K562 (cell line): ENCODE data around the gene ADGRL3. TPM values are rescaled to one million over a fixed set of nuclear protein-coding genes. Genes with fewer than 3 reads are reported as not detected.

Experiments
- ATAC-seq: fragments of 200-7000 bp; cut with Tn5 transposase; 3 replicates; pipeline ENCODE4 v1.9.1; 2020; ENCODE audit warnings: moderate library complexity
- BruUV-seq: library from RNA; stranded (reverse); fragments of 400-500 nt; replicated peaks from 2 replicates; lab custom pipeline; 2021; lab: Mats Ljungman, UMichigan
- CTCF ChIA-PET: fragments of 300-600 bp; formaldehyde crosslinking; extraction: SDS; loops from one replicate; lab custom pipeline; 2021; ENCODE audit warnings: low intra/inter-chr PET ratio; lab: Yijun Ruan, JAX
- POLR2A ChIA-PET: fragments of 300-600, 350-650 bp; sonication (Branson Sonifier 250); formaldehyde crosslinking; extraction: SDS; loops from one replicate; lab custom pipeline; 2021; ENCODE audit warnings: antibody characterized with exemption, inconsistent platforms; lab: Yijun Ruan, JAX
- DNase-seq, 4 experiments: peaks; one replicate each; pipeline versions ENCODE4 v3.0.0 to v3.0.0-alpha.2; 2011 to 2018; ENCODE audit warnings: low spot score in 3 of 4, mixed read lengths in 3 of 4; ENCODE audit errors: extremely low read depth in 1 of 4
- FAIRE-seq: peaks from 2 replicates; lab custom pipeline; 2011; peaks lifted over from hg19 to GRCh38; lab: Jason Lieb, UNC
- H2AFZ ChIP-seq: 2 replicates; pipeline ENCODE4 v1.6.0; 2011; ENCODE audit warnings: low read depth, low read length, control low read depth, inconsistent platforms
- H3K27ac ChIP-seq: fragments of 200-600 bp; 3 replicates; pipeline ENCODE4 v1.8.0; 2011; ENCODE audit warnings: low read depth, mild to moderate bottlenecking, control low read depth, inconsistent platforms, low read length, moderate library complexity, mixed read lengths; ENCODE audit errors: extremely low read depth
- H3K27me3 ChIP-seq, 2 experiments: fragments of 300-600 bp in 1 of 2; 2 replicates in 1 of 2; 3 replicates in 1 of 2; pipeline versions ENCODE4 v1.6.0 to v1.8.0; 2011; ENCODE audit warnings: inconsistent platforms in 2 of 2, low read length in 2 of 2, mild to moderate bottlenecking in 1 of 2, mixed read lengths in 1 of 2, moderate library complexity in 1 of 2; ENCODE audit not compliant: control insufficient read depth in 2 of 2, insufficient read depth in 2 of 2
- H3K36me3 ChIP-seq: fragments of 300-600 bp; 3 replicates; pipeline ENCODE4 v1.8.0; 2011; ENCODE audit warnings: mild to moderate bottlenecking, low read length, inconsistent platforms; ENCODE audit not compliant: control insufficient read depth, insufficient read depth
- H3K4me1 ChIP-seq, 2 experiments: fragments of 200-600 bp in 1 of 2; replicated peaks in 1 of 2; 2 replicates in 1 of 2; 3 replicates in 1 of 2; pipeline versions ENCODE4 v1.5.1 to v1.8.0; 2011; ENCODE audit warnings: inconsistent platforms in 2 of 2, low read length in 2 of 2, mild to moderate bottlenecking in 1 of 2, mixed read lengths in 1 of 2, moderate library complexity in 1 of 2; ENCODE audit not compliant: control insufficient read depth in 2 of 2, insufficient read depth in 2 of 2
- H3K4me2 ChIP-seq: 2 replicates; pipeline ENCODE4 v1.6.1; 2011; ENCODE audit warnings: low read length, control low read depth, inconsistent platforms, mixed read lengths; ENCODE audit not compliant: insufficient read depth
- H3K4me3 ChIP-seq: fragments of 200-600 bp; sonication (generic), shearing (Covaris generic); 2 replicates; pipeline ENCODE4 v1.5.1; 2016; ENCODE audit warnings: control low read depth, inconsistent platforms
- H3K79me2 ChIP-seq: fragments of 200-600 bp; 3 replicates; pipeline ENCODE4 v1.8.0; 2011; ENCODE audit warnings: low read length, inconsistent platforms; ENCODE audit not compliant: control insufficient read depth, insufficient read depth
- H3K9ac ChIP-seq, 2 experiments: 2 replicates each; pipeline versions ENCODE4 v1.6.0 to v1.6.1; 2011; ENCODE audit warnings: low read depth in 2 of 2, low read length in 2 of 2, control low read depth in 1 of 2, inconsistent platforms in 1 of 2, mild to moderate bottlenecking in 1 of 2, mixed read lengths in 1 of 2; ENCODE audit not compliant: insufficient read depth in 1 of 2
- H3K9me1 ChIP-seq: one replicate; pipeline ENCODE4 v1.6.0; 2011; ENCODE audit warnings: inconsistent platforms, mild to moderate bottlenecking, low read length, moderate library complexity; ENCODE audit not compliant: control insufficient read depth, insufficient read depth
- H3K9me3 ChIP-seq: replicated peaks from 2 replicates; pipeline ENCODE4 v1.5.1; 2011; ENCODE audit warnings: low read depth, low read length, inconsistent platforms; ENCODE audit not compliant: control insufficient read depth, insufficient read depth
- H4K20me1 ChIP-seq: replicated peaks from 2 replicates; pipeline ENCODE4 v1.6.1; 2011; ENCODE audit warnings: low read length, inconsistent platforms, mixed read lengths; ENCODE audit not compliant: control insufficient read depth, insufficient read depth
- GABPB1 ChIP-seq: sonication (generic); formaldehyde crosslinking; IDR thresholded peaks from 2 replicates; pipeline ENCODE4 v1.8.0; 2022; ENCODE audit warnings: mild to moderate bottlenecking, missing genetic modification reagents
- IRF1 ChIP-seq: sonication (generic); formaldehyde crosslinking; IDR thresholded peaks from 2 replicates; pipeline ENCODE4 v1.8.0; 2022; ENCODE audit warnings: missing genetic modification reagents, mild to moderate bottlenecking, borderline replicate concordance
- MAX ChIP-seq: sonication (generic); formaldehyde crosslinking; IDR thresholded peaks from 2 replicates; pipeline ENCODE4 v1.9.0; 2022; ENCODE audit warnings: mild to moderate bottlenecking, missing genetic modification reagents
- PHTF2 ChIP-seq: fragments of 250-450 bp; sonication (Bioruptor Pico); IDR thresholded peaks from 2 replicates; pipeline ENCODE4 v1.5.0; 2021; ENCODE audit warnings: mild to moderate bottlenecking
- SIN3A ChIP-seq, 2 experiments: fragments of 150-350 bp in 1 of 2; IDR thresholded peaks; 2 replicates each; pipeline ENCODE4 v1.6.1; 2011 to 2016; ENCODE audit warnings: borderline replicate concordance in 2 of 2, low read depth in 2 of 2, low read length in 2 of 2, mild to moderate bottlenecking in 2 of 2, moderate library complexity in 2 of 2; ENCODE audit not compliant: control insufficient read depth in 1 of 2
- SNIP1 ChIP-seq: fragments of 450-650 bp; IDR thresholded peaks from 2 replicates; pipeline ENCODE4 v1.7.1; 2017; ENCODE audit warnings: low read depth, mild to moderate bottlenecking
- YBX1 ChIP-seq: fragments of 450-650 bp; IDR thresholded peaks from 2 replicates; pipeline ENCODE4 v1.7.1; 2016; ENCODE audit warnings: mild to moderate bottlenecking
- ZFP91 ChIP-seq: sonication (generic); formaldehyde crosslinking; IDR thresholded peaks from 2 replicates; pipeline ENCODE4 v1.8.0; 2022; ENCODE audit warnings: mild to moderate bottlenecking, missing genetic modification reagents
- ZNF311 ChIP-seq: fragments of 250-450 bp; sonication (Bioruptor Pico); IDR thresholded peaks from 2 replicates; pipeline ENCODE4 v1.4.0; 2020; ENCODE audit warnings: mild to moderate bottlenecking, moderate library complexity
- ZNF766 ChIP-seq: fragments of 200-800 bp; sonication (Bioruptor generic); conservative IDR thresholded peaks from 2 replicates; pipeline ENCODE4 v1.6.1; 2016; ENCODE audit warnings: missing genetic modification characterization, missing compliant biosample characterization
- WGBS: fragments of 100-300 bp; shearing (Covaris generic); methylation state at CpG from one replicate; pipeline ENCODE4 v1.1.6; 2016; ENCODE audit warnings: low coverage, mixed read lengths; ENCODE audit not compliant: insufficient coverage; ENCODE audit errors: missing lambda C conversion rate; 5-methylcytosine and 5-hydroxymethylcytosine counted together
- in situ Hi-C: fragments of 300-500 bp; cut with MboI; formaldehyde crosslinking; loops from 4 replicates; pipeline ENCODE4 v1.15.0; 2018; ENCODE audit warnings: inconsistent platforms, mixed read lengths
- intact Hi-C: fragments of 100-400 bp; cut with micrococcal nuclease; formaldehyde crosslinking; loops from 2 replicates; pipeline ENCODE4 v1.14.2; 2022
- polyA plus RNA-seq, 8 experiments: library from polyadenylated mRNA; depleted of rRNA in 4 of 8; stranded (reverse) in 5 of 8; unstranded in 3 of 8; fragments of >200 nt; fragmentation: Nextera tagmentation in 2 of 8; fragmentation: Illumina TruSeq in 1 of 8; extraction: Ambion mirVana in 2 of 8; extraction: Trizol in 1 of 8; gene quantifications; 2 replicates each; pipeline versions ENCODE4 v1.2.1 to v1.2.3, GENCODE V29; 2011 to 2014; ENCODE audit warnings: inconsistent platforms in 1 of 8, missing spikeins in 1 of 8
- total RNA-seq, 7 experiments: library from RNA; depleted of rRNA in 6 of 7; stranded (reverse); fragments of >200 nt in 6 of 7; fragmentation: Illumina TruSeq in 2 of 7; extraction: Trizol in 2 of 7; gene quantifications; 2 replicates each; pipeline versions ENCODE4 v1.2.1 to v1.2.3, GENCODE V29; 2011 to 2021; ENCODE audit warnings: low replicate concordance in 1 of 7

The ADGRL3 gene
- total and polyA plus RNA-seq, 9 of the 15 experiments (the other 6 are each of a cell fraction or from before 2014, with no cell fraction given), result 0.03 to 0.14 (median 0.04) TPM; not detected in 2

- CTCF ChIA-PET, result no interaction called here
- Histone ChIP-seq H3K79me2 (no peaks in the 10 kb centered on the region), H3K4me2 (no peak overlapping the region), H3K9ac (no peak overlapping the region), H3K4me1 (no peaks in the 10 kb centered on the region), H3K9me1 (no peaks in the 10 kb centered on the region), H3K9me3 (no peaks in the 10 kb centered on the region; the same call in 1 of the 2 replicates), H3K27ac (no peak overlapping the region), H3K36me3 (no peaks in the 10 kb centered on the region), H3K4me3 (no peak overlapping the region), H4K20me1 (no peaks in the 10 kb centered on the region), H2AFZ (no peak overlapping the region), H3K27me3 (no peaks in the 10 kb centered on the region)
- ATAC-seq (no peak), DNase-seq (no peak), FAIRE-seq (no peak)
- intact Hi-C loops (no loop called here), in situ Hi-C loops (no loop called here)
- 0% methylated on average over 1 of the region's 1 CpG for WGBS
- TF ChIP-seq ZFP91 (CRISPR knock-in tag) (no peak), MAX (no peak), PHTF2 (CRISPR knock-in tag) (no peak), GABPB1 (CRISPR knock-in tag) (no peak), ZNF766 (CRISPR knock-in tag) (no peak), ZNF311 (CRISPR knock-in tag) (no peak), SIN3A (IDR thresholded peaks at IDR 0.05; ENCODE audit: borderline replicate concordance in 2 of 2, control insufficient read depth in 1 of 2, low read depth in 2 of 2, low read length in 2 of 2) (no peak), SNIP1 (no peak), YBX1 (no peak), IRF1 (CRISPR knock-in tag) (no peak)
- BruUV-seq, result no TSS peak
- POLR2A ChIA-PET, result no interaction called here
Measured at GRCh38 chr4:61411241-61411640, 211.1 kb downstream of the ADGRL3 start.
